Activated naive CD8-positive, alpha-beta T cell treated with anti-CD3 and anti-CD28 coated beads, Interleukin-2, amount 50 U/mL, for 16 hours (primary cell): ENCODE data around the gene CELSR1.
"Not testable (repeated sequence)": the region's sequence is repeated elsewhere in the genome, so short reads cannot be mapped to it uniquely, and the experiment has no call there.

Source experiments
- DNase-seq: peaks from one replicate; pipeline ENCODE4 v3.0.0-alpha.2; 2020; ENCODE audit warnings: low read depth, low spot score

CELSR1 gene

GRCh38 chr22:46534901-46535630, 2.4 kb downstream of the CELSR1 start:
- no peak for DNase-seq

- no peak for DNase-seq
Measured at GRCh38 chr22:46534177-46534776, 3.1 kb downstream of the CELSR1 start.

DNA sequence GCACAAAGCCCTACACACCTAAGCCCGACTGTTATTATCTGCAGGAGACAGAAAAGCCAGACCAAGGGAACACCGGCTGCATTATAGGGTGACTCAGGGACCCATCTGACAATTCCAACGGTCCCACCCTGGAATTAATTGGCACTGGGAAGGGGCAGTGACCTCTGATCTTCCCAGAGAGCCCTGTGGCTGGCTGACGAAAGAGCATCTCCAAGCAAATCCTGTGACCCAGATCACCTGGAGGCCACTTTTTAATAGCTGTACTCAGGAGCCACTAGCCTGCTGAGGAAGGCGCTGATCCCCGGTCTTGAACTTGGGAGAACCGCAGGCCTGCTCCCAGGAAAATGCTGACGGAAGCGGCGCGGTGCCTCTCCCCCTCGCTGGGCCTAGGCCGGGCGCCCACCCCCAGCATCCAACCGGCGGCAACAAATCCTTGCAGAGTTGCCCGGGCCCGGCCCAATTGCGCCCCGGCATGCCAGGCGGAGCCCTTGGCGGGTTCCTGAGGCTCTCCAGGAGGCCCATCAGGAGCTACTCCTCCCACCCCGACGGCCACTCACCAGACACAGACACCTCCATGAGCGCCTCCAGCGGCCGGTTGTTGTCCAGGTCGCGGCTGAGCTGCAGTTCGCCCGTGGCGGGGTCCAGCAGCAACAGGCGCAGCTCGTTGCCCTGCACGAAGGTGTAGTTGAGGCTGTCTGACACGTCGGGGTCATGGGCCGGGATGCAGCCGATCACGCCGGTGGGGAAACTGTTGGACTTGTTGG, 4.2 kb downstream of the CELSR1 start:
- no peak for DNase-seq

DNA sequence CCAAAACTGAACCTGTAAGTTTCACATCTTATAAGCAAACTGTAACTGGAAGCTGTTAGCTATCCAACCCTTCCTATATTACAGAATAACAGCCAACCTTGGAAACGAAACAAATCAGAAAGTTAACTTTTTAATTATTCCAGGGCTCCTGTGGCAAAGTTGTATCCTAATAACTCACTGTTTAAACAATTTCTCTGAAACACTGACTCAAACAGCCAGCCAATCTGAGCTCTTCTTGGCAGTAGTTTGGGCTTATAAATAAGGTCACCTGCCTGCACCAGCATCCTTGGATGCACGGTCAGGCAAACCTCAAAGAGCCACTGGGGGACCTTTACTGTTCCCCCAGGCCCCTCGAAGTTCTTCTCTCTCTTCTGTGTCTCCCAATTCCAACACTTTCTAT, 5.0 kb downstream of the CELSR1 start:
- DNase-seq: no peak

GRCh38 chr22:46531581-46532175, 5.7 kb downstream of the CELSR1 start:
- DNase-seq: no peak

DNA sequence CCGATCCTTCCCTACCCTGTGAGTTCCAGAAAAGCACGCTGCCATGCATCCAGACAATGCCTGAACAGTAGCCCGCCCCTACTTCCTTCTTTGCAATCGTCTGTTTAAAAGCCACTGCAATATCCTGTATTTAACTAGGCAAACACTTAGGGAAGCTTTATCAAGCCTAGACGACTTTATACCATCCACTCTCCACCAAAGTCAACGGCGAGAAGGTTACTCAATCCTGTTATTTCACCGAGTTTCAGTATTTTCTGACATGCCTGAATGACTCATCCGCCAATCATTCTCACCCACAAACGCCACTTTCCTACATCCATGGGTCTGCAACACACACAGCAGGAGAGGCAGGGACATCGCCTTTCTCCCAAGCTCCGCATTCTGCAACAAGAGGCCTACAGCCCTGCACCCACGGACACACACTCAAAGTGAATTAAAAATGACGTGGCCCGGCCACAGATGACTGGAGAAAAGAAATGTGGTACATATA, 9.3 kb downstream of the CELSR1 start:
- DNase-seq: no peak

DNA sequence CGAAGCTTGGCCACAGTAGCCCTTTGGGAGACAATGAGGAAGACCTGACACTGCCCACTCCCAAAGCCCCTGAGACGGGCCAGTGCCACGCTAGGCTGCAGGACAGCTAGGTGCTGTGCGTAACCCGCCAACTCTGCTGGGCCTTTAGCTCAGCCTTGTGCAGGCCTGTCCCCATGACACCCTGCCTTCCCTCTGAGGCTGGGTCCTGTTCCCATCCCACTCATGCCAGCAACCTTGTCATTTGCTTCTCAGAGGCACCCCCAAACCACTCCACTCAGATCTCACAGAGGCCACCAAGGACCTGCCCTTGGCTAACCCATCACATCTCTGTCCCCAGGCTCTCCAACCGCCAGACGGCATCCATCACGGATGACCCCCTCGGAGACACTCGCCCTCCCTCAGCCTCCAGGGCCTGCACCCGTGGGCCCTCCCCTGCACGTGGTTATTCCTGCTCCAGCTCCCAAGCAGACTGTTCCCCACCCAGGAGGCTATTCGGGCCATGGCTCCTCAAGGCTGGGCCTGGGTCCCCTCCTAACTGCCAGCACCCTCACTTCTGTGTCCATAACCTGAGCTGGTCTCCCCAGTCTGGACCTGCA, 11.1 kb downstream of the CELSR1 start:
- DNase-seq: no peak

DNA sequence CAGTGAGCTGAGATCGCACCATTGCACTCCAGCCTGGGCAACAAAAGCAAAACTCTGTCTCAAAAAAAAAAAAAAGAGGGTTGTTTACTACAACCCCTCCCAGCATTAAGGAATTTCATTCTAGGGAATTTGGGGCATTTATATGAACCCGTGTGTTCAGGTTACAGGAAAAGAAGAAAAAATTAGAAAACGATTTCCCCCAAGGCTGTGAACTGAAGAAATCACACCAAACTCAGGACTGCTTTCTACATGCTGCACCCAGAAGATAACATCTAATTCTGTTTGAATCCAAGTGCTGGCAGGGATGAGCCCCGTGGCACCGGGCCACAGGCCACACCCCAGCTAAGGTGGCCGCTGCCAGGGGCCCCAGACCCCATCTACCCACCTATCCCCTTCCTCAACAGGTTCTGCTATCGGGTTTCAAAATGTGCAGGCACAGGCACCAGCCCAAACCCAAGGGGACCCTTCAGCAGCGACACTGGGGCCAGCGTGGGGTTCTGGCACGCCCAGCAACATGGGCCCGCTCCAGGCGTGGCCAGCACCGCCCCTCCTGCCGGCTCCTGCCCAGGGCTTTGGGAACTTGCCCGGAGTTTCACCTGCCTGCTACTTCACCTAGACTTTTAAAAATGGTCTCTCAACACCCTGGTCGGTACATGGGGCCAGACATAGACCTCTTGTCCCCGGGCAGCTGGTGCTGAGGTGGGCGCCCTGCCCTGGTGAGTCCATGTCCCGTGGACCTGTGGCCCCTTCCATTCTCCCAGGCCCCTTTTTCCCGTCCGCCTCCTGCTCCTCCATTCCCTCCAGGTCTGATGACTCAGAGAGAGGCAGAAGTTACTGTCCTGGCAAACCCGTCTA, 11.8 kb downstream of the CELSR1 start:
- DNase-seq: no peak

DNA sequence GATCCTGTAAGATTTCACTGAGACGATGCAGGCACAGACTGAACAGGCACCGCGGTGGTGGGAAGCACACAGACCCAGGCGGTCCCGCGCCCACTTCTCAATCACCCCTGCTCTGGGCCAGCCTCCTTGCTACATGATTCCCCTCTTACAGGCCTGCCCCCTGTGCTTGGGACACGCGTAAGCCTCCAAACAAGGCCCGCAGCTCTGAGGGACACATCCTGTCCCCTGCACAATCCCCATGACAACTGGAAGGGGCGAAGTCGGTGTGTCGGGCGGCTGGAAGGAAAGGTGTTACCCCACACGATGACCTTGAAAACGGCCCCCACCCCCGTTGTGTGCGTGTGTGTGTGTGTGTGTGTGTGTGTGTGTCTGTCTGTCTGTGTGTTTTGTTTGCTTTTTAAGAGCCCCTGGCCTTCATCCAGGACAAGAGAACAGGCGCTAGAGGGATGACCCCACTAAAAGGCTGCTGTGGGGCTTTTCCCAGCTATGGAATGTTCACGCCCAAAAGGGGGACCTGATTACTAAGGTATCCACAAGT, 13.1 kb downstream of the CELSR1 start:
- DNase-seq: no peak

DNA sequence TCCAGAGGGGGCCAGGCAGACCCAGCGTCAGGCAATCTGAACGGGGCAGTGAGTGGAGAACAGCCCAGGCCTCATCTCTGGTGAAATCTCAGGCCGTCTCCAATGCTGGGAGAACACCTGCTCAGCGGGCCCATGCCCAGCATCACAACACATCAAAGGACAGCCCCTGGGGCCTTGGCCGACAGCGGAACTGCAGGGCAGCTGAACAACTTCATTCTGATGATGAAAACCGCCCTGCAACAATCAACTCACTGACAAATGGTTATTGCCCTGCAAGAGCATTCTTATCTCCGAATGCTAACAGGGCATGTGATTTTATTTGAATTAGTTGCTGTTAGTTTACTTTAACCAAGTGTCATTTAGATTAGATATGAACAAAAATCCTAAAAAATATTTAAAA, 14.6 kb downstream of the CELSR1 start:
- no peak for DNase-seq

- DNase-seq: no peak
Measured at GRCh38 chr22:46521994-46522393, 15.4 kb downstream of the CELSR1 start.

DNA sequence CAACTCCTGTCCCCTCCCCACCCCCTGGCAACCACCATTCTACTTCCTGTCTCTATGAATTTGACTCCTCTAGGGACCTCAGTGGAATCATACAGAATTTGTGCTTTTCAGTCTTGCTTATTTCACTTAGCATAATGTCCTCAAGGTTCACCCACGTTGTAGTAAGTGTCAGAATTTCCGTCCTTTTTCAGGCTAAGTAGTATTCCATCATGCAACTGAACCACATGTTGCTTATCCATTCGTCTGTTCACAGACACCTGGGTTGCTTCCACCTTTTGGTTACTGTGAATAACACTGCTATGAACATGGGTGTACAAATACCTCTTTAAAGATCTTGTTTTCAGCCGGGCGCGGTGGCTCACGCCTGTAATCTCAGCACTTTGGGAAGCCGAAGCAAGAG, 16.5 kb downstream of the CELSR1 start:
- no peak for DNase-seq

- no peak for DNase-seq
Measured at GRCh38 chr22:46519377-46519776, 18.0 kb downstream of the CELSR1 start.

DNA sequence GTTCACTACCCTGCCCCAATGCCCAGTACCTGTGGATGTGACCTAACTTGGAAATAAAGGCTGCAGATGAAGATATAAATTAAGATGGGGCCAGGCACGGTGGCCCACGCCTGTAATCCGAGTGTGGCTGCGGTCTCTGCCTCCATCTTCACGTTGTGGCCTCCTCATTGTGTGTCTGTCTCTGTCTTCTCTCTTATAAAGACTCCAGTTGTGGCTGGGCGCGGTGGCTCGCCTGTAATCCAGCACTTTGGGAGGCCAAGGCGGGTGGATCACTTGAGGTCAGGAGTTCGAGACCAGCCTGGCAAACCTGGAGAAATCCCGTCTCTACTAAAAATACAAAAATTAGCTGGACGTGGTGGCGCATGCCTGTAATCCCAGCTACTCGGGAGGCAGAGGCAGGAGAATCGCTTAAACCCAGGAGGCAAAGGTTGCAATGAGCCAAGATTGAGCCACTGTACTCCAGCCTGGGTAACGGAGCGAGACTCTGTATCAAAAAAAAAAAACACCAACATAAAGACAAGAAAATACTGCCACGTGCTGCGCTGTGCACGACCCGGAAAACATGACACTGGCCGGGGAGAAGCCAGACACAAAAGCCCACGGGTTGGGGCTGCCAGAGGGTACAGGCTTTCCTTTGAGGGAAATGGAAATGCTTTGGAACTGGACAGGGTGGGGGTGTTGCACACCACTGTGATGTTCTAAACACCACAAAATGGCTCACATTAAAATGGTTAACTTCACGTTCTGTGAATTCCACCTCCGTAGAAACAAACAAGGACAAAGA, 18.7 kb downstream of the CELSR1 start:
- no peak for DNase-seq

DNA sequence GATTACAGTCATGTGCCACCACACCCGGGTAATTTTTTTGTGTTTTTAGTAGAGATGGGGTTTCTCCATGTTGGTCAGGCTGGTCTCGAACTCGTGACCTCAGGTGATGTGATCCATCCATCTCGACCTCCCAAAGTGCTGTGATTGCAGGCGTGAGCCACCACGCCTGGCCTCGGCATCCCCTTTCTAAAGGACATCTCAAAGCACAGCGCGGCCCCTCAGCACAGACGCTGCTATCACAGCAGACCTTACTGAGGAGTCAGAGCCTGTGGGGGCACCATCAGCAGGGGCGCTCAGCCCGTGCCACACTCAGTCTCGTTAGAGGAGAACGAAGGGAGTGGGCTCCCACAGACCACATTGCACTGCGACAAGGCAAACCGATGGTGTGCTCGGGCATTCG, 19.4 kb downstream of the CELSR1 start:
- no peak for DNase-seq

DNA sequence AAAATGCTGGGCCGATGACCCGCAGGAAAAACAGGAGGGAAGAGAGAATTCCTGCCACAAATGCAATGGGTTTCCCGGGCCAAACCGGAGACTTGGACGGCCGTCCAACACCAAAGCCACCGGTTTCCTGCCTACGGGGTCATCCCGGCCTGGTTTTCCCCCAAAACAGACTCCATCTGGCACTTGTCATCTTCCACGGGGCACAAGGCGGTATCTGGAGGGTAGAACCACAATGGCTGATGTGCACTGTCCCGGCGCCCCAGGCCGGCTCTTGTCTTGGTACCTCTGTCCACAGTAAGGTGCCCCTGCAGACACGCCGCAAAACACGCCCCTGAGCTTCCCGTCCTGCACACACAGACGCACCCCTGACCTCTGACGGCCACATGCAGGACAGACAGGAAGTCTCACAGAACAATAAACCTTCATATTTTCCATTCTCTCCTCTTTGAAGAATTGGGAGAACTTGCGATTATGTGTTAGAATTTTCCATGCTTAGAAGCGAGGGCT, 20.1 kb downstream of the CELSR1 start:
- DNase-seq: no peak

DNA sequence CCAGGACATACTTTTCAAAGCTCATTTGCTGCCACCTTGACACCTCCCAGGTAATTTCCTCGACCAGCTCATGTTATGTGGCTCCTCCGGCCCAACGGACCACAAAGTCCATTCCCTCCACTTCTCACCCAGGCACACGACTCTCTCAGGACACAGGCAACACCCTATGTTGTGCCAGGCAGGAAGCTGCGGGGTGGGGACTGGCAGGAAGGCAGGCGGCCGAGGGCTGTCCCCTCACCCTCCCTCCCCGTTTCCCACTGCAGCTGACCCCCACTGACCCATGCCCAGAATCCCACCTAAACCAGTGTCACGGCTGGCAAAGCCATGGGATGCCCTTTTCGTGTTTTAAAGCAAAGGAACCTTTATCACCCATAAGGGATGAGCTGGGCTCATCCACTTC, 20.8 kb downstream of the CELSR1 start:
- DNase-seq: no peak

GRCh38 chr22:46516112-46516487, 21.3 kb downstream of the CELSR1 start:
- DNase-seq: not testable (repeated sequence)

- DNase-seq: no peak
Measured at GRCh38 chr22:46515208-46516111, 22.0 kb downstream of the CELSR1 start.
